GM08714 (cell line): ENCODE data around the gene CCDC86.

Experiments used
- H3K4me3 ChIP-seq: fragments of 200-500 bp; sonication (Bioruptor generic); 2 replicates; pipeline ENCODE4 v1.5.1; 2014; ENCODE audit warnings: mild to moderate bottlenecking, low read length, inconsistent platforms
- ZNF274 ChIP-seq: IDR thresholded peaks from 2 replicates; pipeline ENCODE4 v1.6.1; 2012; ENCODE audit warnings: mild to moderate bottlenecking, low read depth, low read length

CCDC86 gene

GRCh38 chr11:60841797-60842667 lies at the start of gene CCDC86:
Gene CCDC86, plus strand, starts transcription at chr11:60842113. Its CDS starts 12 bp downstream, at chr11:60842125.
- TF ChIP-seq ZNF274 = no peak
- peak within 1 kb of the TSS; percentile 84 for H3K4me3 ChIP-seq

GRCh38 chr11:60792521-60792920 lies 49.4 kb upstream of the CCDC86 start:
- no peak for TF ChIP-seq ZNF274
- no peak overlapping the region for H3K4me3 ChIP-seq

GRCh38 chr11:60795291-60795690 lies 46.6 kb upstream of the CCDC86 start:
- TF ChIP-seq ZNF274 = no peak
- H3K4me3 ChIP-seq = no peak overlapping the region

GRCh38 chr11:60797846-60798630 lies 43.9 kb upstream of the CCDC86 start:
- TF ChIP-seq ZNF274 = no peak
- no peak overlapping the region for H3K4me3 ChIP-seq

GRCh38 chr11:60798631-60799030 lies 43.3 kb upstream of the CCDC86 start:
- no peak overlapping the region for H3K4me3 ChIP-seq

GRCh38 chr11:60801194-60801593 lies 40.7 kb upstream of the CCDC86 start:
- no peak overlapping the region for H3K4me3 ChIP-seq
- TF ChIP-seq ZNF274 = no peak

More at GRCh38 chr11:60798631-60799030, 43.3 kb upstream of the CCDC86 start:
- TF ChIP-seq ZNF274 = no peak

GRCh38 chr11:60803273-60803936 lies 38.5 kb upstream of the CCDC86 start:
- no peak for TF ChIP-seq ZNF274

GRCh38 chr11:60809249-60809648 lies 32.7 kb upstream of the CCDC86 start:
- TF ChIP-seq ZNF274 = no peak

More at GRCh38 chr11:60803273-60803936, 38.5 kb upstream of the CCDC86 start:
- no peak overlapping the region for H3K4me3 ChIP-seq

GRCh38 chr11:60809691-60810090 lies 32.2 kb upstream of the CCDC86 start:
- no peak overlapping the region for H3K4me3 ChIP-seq
- no peak for TF ChIP-seq ZNF274

More at GRCh38 chr11:60809249-60809648, 32.7 kb upstream of the CCDC86 start:
- H3K4me3 ChIP-seq = no peak overlapping the region

- TF ChIP-seq ZNF274 = no peak
- no peak overlapping the region for H3K4me3 ChIP-seq
Measured at GRCh38 chr11:60810151-60810550, 31.8 kb upstream of the CCDC86 start.

GRCh38 chr11:60810569-60810968 lies 31.3 kb upstream of the CCDC86 start:
- H3K4me3 ChIP-seq = no peak overlapping the region
- TF ChIP-seq ZNF274 = no peak

GRCh38 chr11:60813324-60813723 lies 28.6 kb upstream of the CCDC86 start:
- TF ChIP-seq ZNF274 = no peak

GRCh38 chr11:60814112-60814511 lies 27.8 kb upstream of the CCDC86 start:
- no peak overlapping the region for H3K4me3 ChIP-seq
- TF ChIP-seq ZNF274 = no peak

More at GRCh38 chr11:60813324-60813723, 28.6 kb upstream of the CCDC86 start:
- no peak overlapping the region for H3K4me3 ChIP-seq

- H3K4me3 ChIP-seq = no peak overlapping the region
- TF ChIP-seq ZNF274 = no peak
Measured at GRCh38 chr11:60816590-60817157, 25.2 kb upstream of the CCDC86 start.
